NCI-H748 treated with DMSO at 0.1 percent for 48 hours (cell line): ENCODE results near the gene XPO5.
"Not testable (repeated sequence)": the region's sequence is repeated elsewhere in the genome, so short reads cannot be mapped to it uniquely, and the experiment has no call there.

ENCODE experiments used
- DNase-seq: peaks from one replicate; lab custom pipeline; 2025; lab: John Stamatoyannopoulos, UW

XPO5 gene

DNA sequence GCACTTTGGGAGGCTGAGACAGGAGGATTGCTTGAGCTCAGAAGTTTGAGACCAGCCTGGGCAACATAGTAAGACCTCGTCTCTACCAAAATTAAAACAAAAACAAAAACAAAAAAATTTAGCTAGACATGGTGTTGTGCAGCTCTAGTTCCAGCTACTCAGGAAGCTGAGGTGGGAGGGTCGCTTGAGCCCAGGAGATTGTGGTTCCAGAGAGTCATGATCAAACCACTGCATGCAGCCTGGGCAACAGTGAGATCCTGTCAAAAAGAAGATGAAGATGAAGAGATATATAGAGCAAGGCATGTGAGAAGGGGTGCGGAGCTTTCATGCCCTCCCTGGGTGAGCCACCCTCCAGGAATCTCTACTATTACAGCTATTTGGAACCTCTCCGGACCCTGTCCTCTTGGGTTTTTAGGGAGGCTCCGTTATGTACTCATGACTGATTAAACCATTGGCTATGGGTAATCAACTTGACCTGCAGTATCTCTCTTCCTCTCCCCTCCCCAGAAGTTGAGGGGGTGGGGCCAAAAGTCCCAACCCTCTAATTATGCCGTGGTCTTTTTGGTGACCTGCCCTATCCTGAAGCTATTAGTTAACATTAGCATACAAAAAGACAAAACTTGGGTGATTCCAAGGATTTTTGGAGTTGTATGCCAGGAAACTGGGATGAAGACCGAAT lies 9.2 kb upstream of the XPO5 start:
- no peak for DNase-seq

- DNase-seq, result no peak
Measured at GRCh38 chr6:43582911-43583310, 7.1 kb upstream of the XPO5 start.

DNA sequence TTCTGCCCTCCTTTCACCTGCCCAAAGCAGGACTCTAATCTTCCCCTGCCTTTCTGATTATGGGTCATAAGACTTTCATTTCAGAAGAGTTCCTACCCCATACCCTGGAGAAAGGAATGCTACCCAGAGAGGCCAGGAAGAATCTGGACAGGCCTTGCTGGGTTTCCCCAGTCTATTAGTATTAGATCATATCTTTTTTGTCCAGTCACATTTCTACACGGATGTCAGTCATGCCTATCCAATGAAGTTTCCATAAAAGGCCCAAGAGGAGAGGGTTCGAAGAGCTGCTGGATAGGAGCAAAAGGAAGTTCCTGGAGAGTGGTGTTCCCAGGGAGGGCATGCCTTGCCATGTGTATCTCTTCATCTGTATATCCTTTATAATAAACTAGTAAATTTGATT lies 3.3 kb upstream of the XPO5 start:
- DNase-seq, result no peak

DNA sequence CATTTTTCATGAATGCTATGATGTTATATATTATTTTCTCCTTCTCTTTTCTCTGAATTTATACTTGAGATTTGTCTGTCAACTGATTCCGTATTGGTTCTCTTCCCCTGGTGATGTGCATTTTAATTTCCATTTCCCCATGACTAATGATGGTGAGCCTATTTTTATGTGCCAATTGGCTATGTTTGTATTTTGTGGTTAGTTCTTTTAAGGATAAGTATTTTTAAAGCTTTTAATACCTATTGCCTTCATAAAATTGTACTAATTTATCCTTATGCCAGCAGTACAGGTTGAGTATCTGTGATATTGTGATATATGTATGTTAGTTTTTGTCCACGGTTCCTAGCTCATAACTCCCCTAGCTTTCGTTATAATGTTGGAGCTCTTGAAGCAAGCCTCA lies 2.9 kb upstream of the XPO5 start:
- no peak for DNase-seq

- DNase-seq, result peak; percentile 43
Measured at GRCh38 chr6:43575105-43575771, 600 bp downstream of the XPO5 start.

- no peak for DNase-seq
Measured at GRCh38 chr6:43572015-43572414, 3.8 kb downstream of the XPO5 start.

- DNase-seq, result no peak
Measured at GRCh38 chr6:43570876-43571441, 4.9 kb downstream of the XPO5 start.

DNA sequence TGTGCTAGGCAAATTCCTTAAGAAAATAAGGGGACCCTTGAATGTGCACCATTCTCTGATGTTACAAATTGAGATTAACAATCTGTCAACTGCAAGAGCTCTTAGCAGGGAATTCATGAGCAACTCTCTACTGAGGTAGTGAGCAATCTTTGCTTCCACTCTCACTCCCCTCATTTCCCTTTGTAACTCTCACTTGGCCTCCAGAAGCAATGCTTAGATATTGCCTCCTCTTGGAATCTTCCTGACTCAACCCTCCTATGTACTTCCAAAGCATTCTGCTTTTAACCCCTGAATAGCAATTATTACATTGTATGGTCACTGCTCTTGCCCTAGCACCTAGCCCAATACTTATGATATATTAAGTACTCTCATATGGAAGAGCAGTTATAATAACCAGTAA lies 16.5 kb downstream of the XPO5 start:
- no peak for DNase-seq

- not testable (repeated sequence) for DNase-seq
Measured at GRCh38 chr6:43557620-43558019, 18.2 kb downstream of the XPO5 start.

GRCh38 chr6:43547222-43547621 lies 28.6 kb downstream of the XPO5 start:
- no peak for DNase-seq

GRCh38 chr6:43544461-43544860 lies 31.4 kb downstream of the XPO5 start:
- no peak for DNase-seq

- no peak for DNase-seq
Measured at GRCh38 chr6:43541774-43542471, 33.9 kb downstream of the XPO5 start.

DNA sequence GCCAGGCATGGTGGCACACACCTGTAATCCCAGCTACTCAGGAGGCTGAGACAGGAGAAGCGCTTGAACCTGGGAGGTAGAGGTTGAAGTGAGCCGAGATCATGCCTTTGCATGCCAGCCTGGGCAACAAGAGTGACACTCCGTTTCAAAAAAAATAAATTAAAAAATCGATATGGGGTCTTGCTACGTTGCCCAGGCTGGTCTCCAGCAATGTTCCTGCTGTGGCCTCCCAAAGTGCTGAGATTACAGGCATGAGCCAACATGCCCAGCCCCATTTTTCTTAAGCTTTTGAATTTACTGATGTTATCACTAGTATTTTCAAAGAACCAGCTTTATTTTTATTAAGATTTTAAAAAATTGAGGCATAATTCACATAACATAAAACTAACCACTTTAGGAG lies 35.3 kb downstream of the XPO5 start:
- no peak for DNase-seq

DNA sequence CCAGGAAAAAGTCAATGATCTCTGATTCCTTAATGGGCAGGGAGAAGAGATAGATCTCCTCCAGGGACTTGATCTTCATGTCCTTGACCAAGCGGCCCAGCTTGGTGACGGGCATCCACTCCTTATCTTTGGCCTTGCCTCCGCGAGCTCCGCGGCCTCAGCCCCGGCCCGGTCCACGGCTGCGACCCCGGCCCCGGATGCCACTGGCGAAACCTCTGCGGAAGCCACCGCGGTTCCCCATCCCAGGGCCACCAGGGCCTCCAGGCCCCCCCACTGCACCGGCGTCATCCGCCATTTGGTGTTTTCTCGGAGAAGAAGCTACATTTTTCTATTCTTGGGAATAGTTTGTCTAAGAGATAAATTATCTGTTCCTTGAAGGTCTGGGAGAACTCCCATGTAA lies 36.4 kb downstream of the XPO5 start:
- not testable (repeated sequence) for DNase-seq

DNA sequence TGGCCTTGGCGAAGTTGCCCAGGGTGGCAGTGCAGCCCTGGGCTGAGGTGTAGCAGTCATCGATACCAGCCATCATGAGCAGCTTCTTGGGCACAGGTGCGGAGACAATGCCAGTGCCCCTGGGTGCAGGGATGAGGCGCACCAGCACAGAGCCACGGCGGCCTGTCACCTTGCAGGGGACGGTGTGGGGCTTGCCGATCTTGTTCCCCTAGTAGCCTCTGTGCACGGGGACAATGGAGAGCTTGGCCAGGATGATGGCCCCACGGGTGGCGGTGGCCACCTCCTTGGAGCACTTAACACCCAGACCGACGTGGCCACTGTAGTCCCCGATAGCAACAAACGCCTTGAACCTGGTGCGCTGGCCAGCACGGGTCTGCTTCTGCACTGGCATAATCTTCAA lies 36.9 kb downstream of the XPO5 start:
- DNase-seq, result not testable (repeated sequence)

DNA sequence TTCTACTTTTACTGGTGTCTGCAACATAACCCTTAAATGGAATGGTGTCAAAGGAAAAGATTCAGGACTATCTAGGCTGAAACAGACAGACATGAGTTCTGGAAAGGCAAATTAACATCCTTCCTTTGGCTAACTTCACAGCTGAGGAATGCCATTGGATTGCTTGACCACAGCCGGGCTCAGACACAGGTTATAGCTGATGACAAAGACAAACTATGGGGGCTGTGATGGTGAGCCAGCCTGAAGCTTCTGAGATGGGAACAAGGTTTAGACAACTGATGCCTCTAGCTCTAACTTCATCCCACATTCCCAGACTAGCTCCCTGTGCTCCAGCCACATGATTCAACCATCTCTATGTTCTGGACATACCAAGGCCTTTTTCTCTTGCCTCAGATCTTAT lies 43.6 kb downstream of the XPO5 start:
- no peak for DNase-seq

DNA sequence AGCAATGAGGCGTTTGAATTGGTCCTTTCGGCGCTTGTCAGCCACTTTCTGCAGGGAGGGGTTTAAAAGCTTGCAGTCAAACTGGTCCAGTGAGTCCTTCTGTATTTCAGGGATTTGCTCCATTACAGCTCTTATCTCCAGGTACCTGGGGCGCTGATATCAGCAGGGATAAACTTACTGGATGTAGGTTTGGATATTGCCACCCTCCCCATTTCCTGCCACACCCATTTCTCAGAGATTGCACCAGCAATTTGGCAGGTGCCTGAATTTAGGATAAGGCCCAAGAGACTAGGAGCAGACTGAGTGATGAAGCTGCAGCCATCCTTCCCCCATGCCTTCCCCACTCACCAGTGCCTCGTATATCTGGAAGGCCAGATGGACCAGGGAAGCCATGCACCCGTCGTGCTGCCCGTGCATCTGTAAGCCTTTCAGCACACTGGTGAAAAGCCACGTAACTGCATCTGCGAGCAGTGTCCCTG lies 51.3 kb downstream of the XPO5 start:
- no peak for DNase-seq

GRCh38 chr6:43523284-43523683 lies 52.6 kb downstream of the XPO5 start:
- no peak for DNase-seq

DNA sequence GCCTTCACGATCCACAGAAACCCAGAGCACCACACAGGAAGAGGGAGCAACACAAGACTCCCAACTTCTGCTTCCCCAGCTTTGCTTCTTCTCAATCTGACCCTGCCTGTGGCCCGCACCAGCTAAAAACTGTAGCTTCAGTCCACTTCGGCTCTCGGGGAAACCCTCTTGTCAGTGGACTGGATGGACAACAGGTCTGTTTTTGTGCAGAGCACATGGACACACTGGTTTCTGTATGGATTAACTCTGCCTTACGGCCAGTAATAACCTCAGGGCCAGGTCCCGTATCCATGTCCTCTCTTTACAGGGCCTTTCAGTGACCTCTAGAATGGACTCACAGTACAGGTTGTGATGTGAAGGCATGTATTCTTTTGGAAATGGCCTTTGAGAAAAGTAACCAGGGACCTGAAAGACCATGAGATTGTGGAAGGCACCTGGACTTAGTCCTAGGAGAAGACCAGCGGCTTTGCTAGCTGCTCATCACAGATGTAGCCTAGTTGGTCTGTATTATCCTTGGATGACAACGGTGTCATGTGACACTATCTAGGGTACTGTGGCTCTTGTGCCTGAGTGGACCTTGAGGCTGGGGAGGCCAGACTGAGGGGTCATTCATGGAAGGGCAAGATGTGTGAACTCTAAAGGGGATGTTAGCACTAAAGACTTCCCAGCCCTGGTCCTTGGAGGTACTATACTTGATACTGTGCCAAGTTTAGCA lies 53.1 kb downstream of the XPO5 start:
- DNase-seq, result no peak

GRCh38 chr6:43521836-43522235 lies 54.0 kb downstream of the XPO5 start:
- DNase-seq, result no peak

GRCh38 chr6:43520097-43520496 lies 55.7 kb downstream of the XPO5 start:
- DNase-seq, result no peak
